ENCODE results near the gene NRXN3.

Gene NRXN3

DNA sequence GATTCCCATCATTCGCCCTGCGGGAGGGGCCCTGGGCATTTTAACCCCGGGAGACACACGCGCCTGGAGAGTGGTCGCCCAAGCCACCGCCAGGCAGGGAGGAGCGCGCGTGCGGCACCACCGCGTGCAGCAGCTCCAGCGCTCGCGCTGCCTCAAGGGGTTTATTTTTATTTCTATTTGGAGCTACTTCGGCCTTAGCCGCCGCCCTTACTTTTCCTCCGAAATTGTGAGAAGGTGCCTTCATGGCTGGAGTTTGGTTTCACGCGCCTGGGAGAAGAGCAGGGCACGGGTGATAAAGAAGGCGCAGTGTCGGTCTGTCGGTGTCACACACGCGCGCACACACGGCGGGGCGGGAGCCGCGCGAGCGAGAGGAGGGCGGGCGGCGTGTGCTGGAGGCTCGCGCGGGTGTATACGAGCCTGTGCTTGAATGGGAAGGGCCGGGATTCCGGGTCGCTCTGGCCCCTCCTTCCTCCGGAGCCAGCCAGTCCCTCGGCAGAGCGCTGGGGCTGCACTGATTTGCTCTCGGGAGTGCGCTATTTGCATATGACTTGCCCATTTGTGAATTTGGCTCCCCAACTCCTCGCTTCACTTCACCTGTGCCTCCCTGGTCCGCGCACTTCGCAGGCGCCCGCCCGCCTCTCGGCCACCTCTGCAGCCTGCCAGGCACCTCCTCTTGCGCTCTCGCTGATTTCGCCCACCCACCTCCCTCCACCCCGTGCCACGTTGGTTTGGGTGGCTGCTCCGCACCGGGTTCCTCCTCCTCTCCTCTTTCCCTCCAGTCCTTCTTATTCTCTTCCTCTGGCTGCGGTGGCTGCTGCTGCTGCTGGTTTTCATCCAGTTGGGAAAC, 1108.8 kb downstream of the NRXN3 start (continued):
- TF ChIP-seq, protein P1, sequence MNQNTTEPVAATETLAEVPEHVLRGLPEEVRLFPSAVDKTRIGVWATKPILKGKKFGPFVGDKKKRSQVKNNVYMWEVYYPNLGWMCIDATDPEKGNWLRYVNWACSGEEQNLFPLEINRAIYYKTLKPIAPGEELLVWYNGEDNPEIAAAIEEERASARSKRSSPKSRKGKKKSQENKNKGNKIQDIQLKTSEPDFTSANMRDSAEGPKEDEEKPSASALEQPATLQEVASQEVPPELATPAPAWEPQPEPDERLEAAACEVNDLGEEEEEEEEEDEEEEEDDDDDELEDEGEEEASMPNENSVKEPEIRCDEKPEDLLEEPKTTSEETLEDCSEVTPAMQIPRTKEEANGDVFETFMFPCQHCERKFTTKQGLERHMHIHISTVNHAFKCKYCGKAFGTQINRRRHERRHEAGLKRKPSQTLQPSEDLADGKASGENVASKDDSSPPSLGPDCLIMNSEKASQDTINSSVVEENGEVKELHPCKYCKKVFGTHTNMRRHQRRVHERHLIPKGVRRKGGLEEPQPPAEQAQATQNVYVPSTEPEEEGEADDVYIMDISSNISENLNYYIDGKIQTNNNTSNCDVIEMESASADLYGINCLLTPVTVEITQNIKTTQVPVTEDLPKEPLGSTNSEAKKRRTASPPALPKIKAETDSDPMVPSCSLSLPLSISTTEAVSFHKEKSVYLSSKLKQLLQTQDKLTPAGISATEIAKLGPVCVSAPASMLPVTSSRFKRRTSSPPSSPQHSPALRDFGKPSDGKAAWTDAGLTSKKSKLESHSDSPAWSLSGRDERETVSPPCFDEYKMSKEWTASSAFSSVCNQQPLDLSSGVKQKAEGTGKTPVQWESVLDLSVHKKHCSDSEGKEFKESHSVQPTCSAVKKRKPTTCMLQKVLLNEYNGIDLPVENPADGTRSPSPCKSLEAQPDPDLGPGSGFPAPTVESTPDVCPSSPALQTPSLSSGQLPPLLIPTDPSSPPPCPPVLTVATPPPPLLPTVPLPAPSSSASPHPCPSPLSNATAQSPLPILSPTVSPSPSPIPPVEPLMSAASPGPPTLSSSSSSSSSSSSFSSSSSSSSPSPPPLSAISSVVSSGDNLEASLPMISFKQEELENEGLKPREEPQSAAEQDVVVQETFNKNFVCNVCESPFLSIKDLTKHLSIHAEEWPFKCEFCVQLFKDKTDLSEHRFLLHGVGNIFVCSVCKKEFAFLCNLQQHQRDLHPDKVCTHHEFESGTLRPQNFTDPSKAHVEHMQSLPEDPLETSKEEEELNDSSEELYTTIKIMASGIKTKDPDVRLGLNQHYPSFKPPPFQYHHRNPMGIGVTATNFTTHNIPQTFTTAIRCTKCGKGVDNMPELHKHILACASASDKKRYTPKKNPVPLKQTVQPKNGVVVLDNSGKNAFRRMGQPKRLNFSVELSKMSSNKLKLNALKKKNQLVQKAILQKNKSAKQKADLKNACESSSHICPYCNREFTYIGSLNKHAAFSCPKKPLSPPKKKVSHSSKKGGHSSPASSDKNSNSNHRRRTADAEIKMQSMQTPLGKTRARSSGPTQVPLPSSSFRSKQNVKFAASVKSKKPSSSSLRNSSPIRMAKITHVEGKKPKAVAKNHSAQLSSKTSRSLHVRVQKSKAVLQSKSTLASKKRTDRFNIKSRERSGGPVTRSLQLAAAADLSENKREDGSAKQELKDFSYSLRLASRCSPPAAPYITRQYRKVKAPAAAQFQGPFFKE (tag by site-specific recombination; IDR thresholded peaks at IDR 0.05; ENCODE audit: borderline replicate concordance), result no peak
- TF ChIP-seq, protein P2, sequence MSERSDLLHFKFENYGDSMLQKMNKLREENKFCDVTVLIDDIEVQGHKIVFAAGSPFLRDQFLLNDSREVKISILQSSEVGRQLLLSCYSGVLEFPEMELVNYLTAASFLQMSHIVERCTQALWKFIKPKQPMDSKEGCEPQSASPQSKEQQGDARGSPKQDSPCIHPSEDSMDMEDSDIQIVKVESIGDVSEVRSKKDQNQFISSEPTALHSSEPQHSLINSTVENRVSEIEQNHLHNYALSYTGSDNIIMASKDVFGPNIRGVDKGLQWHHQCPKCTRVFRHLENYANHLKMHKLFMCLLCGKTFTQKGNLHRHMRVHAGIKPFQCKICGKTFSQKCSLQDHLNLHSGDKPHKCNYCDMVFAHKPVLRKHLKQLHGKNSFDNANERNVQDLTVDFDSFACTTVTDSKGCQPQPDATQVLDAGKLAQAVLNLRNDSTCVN (tag by site-specific recombination; optimal IDR thresholded peaks at IDR 0.05), result peak; percentile 96
- TF ChIP-seq ZNF664 (tag by site-specific recombination; IDR thresholded peaks at IDR 0.05) (no peak), KLF10 (tag by site-specific recombination; IDR thresholded peaks at IDR 0.05) (0 out of 2 replicates have a peak, but pooled peaks have one; percentile 38), ZBTB48 (tag by site-specific recombination; IDR thresholded peaks at IDR 0.05) (peak; percentile 9; the same call in 1 of the 2 replicates), BCL11A (tag by site-specific recombination; IDR thresholded peaks at IDR 0.05; ENCODE audit: low read depth) (no peak), ZBTB10 (tag by site-specific recombination; IDR thresholded peaks at IDR 0.05) (peak; percentile 70), ZNF2 (tag by site-specific recombination; IDR thresholded peaks at IDR 0.05) (peak; percentile 53; the same call in 1 of the 2 replicates), ZNF548 (tag by site-specific recombination; IDR thresholded peaks at IDR 0.05) (no peak), ZNF223 (tag by site-specific recombination; IDR thresholded peaks at IDR 0.05) (no peak), ZNF777 (tag by site-specific recombination; IDR thresholded peaks at IDR 0.05; ENCODE audit: borderline replicate concordance) (no peak), ZNF133 (tag by site-specific recombination; IDR thresholded peaks at IDR 0.05) (no peak), PRDM1 (tag by site-specific recombination; IDR thresholded peaks at IDR 0.05) (peak; percentile 80), SP2 (tag by site-specific recombination; IDR thresholded peaks at IDR 0.05) (peak; percentile 90), ZNF544 (tag by site-specific recombination; IDR thresholded peaks at IDR 0.05) (no peak), ATF2 (tag by site-specific recombination; IDR thresholded peaks at IDR 0.05; ENCODE audit: low read depth) (no peak), ZNF19 (tag by site-specific recombination; IDR thresholded peaks at IDR 0.05; ENCODE audit: low read depth) (no peak), ZNF449 (tag by site-specific recombination; IDR thresholded peaks at IDR 0.05) (no peak), ZNF121 (tag by site-specific recombination; IDR thresholded peaks at IDR 0.05) (no peak), ZNF341 (tag by site-specific recombination; IDR thresholded peaks at IDR 0.05; ENCODE audit: low read depth) (peak; percentile 93; the same call in 1 of the 2 replicates), ZNF146 (tag by site-specific recombination; IDR thresholded peaks at IDR 0.05) (no peak), ZNF423 (tag by site-specific recombination; IDR thresholded peaks at IDR 0.05) (peak; percentile 59; the same call in 1 of the 2 replicates), HOXD13 (CRISPR knock-in tag; IDR thresholded peaks at IDR 0.05; ENCODE audit: borderline replicate concordance) (no peak), WT1 (tag by site-specific recombination; IDR thresholded peaks at IDR 0.05) (peak; percentile 23; the same call in 1 of the 2 replicates), KLF8 (tag by site-specific recombination; IDR thresholded peaks at IDR 0.05) (0 out of 2 replicates have a peak, but pooled peaks have one; percentile 51)
- TF ChIP-seq, protein P3, sequence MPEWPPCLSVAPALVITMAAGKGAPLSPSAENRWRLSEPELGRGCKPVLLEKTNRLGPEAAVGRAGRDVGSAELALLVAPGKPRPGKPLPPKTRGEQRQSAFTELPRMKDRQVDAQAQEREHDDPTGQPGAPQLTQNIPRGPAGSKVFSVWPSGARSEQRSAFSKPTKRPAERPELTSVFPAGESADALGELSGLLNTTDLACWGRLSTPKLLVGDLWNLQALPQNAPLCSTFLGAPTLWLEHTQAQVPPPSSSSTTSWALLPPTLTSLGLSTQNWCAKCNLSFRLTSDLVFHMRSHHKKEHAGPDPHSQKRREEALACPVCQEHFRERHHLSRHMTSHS (tag by site-specific recombination; IDR thresholded peaks at IDR 0.05), result no peak
